HUDEP-2 (cell line): Measurements from ENCODE around the gene SLA2.
"Not testable (repeated sequence)": the region's sequence is repeated elsewhere in the genome, so short reads cannot be mapped to it uniquely, and the experiment has no call there.

Source experiments
- DNase-seq, 76 experiments: peaks; one replicate each; lab custom pipeline; 2025; ENCODE audit not compliant: unreplicated experiment in 76 of 76; lab: John Stamatoyannopoulos, UW

Gene SLA2, protein sequence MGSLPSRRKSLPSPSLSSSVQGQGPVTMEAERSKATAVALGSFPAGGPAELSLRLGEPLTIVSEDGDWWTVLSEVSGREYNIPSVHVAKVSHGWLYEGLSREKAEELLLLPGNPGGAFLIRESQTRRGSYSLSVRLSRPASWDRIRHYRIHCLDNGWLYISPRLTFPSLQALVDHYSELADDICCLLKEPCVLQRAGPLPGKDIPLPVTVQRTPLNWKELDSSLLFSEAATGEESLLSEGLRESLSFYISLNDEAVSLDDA

DNA sequence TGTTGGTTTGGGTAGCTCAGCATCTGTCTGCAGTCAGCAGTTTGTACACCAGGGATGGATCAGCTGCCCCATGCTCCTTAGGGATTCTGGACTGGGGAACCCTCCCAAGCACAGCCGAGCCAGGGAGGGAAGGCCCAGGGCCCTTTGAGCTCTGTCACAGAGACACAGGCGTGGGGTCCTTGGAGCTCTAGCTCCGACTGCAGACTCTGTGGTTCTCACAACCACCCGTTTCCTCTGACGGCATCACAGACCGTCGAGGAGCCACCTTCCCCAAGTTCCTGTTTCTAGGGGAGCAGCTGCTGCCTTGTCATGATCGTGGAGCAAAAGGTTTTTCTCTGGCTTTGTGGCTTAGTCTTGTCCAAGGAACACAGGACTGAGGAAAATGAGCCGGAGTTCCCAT, at the start of gene SLA2:
TSS of gene SLA2 (minus strand) at position 199 of the 400 bp plus-strand sequence. CDS start 4,861 bp downstream, outside the sequence.
- no peak for DNase-seq

DNA sequence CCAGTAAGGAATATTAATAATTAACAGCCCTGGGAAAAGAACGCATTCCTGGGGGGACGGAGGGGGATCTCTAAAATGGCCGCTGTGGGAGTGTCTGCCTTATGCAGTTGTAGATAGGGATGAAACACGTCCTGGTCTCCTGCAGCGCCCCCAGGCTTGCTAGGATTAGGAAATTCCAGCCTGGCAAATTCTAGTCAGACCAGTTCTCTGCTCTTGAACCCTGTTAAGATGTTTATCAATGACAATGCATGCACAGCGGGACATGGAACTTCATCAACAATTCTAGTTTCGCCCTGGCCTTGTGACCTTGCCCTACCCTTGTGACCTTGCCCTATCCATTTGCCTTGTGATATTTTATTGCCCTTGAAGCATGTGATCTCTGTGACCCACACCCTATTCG, 49.5 kb upstream of the SLA2 start:
- DNase-seq, result not testable (repeated sequence)

DNA sequence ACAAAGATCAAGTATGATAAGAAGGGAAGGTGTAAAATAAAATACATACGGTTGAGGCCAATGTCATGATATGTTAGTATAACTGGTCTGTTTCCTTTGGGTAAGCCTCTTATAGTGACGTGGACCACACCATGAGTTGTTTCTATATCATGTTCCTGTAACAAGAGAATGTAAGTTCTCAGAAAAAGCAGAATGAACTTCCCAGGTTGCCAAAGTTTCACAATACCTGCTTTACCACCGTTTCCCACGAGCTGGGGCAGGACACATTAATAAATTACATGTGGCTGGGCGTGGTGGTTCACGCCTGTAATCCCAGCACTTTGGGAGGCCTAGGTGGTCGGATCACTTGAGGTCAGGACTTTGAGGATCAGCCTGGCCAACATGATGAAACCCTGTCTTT, 42.6 kb upstream of the SLA2 start:
- no peak for DNase-seq

DNA sequence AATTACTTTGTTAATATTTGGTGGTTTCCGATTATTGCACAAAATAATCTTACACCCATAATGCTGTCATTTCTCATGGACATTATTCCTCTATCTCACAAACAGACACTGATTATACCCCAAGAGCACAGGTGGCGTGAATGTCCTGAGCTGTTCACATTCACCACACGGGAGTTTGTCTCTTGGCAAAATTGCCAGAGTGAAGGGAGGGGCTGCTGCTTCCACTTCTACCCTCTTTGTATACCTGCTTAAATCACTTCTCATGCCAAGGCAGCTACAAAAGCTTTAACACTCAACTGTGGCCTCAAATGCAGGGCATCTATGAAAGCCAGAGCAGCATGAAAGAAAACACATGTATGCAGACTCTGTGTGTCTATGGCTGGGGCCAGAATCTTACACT, 41.9 kb upstream of the SLA2 start:
- DNase-seq, result no peak

DNA sequence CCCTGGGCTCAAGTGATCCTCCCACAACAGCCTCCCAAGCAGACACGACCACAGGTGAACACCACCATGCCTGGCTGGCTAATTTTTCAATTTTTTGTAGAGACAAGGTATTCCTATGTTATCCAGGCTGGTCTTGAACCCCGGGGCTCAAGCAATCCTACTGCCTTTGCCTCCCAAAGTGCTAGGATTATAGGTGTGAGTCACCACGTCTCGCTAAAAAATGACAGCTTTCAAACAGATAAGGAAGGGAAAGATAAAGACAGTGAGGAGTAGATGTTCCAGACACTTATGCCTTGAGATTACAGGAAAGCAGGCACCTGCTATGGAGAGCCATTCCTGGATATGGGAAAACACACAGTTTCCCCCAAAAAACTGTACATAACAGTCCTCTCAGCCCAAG, 40.9 kb upstream of the SLA2 start:
- no peak for DNase-seq

DNA sequence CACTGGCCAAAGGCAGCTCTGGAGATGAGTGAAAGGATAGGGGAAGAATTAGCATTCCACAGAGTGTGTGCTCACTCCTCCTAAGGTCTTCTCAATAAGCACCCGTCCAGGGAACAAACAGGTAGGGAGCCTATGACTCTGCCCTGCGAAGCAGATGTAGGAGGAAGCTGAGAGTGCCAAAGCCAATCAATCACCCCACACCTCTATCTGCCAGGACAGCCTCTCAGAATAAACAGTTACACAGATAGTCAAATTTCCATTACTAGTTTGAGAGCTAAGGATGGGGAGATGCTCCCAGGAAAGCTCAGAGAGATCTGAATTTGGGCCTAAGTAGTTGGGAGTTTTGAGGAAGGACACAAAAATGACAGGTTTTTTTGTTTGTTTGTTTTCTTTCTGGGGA, 40.5 kb upstream of the SLA2 start:
- no peak for DNase-seq

DNA sequence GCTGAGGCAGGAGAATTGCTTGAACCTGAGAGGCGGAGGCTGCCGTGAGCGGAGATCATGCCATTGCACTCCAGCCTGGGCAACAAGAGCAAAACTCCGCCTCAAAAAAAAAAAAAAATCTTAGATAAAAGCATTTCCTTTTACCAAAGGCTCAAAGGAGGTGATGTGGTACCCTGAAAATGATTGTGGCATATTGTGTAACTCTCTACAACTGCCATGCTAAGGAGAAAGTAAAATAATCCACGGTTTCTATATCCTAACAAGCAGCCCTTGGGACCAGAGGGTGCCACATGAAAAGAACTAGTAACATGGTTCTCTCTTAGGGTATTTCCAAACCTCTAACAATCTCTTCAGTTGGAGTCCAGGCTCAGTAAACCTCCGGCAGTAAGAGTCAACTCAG, 38.8 kb upstream of the SLA2 start:
- DNase-seq, result no peak

DNA sequence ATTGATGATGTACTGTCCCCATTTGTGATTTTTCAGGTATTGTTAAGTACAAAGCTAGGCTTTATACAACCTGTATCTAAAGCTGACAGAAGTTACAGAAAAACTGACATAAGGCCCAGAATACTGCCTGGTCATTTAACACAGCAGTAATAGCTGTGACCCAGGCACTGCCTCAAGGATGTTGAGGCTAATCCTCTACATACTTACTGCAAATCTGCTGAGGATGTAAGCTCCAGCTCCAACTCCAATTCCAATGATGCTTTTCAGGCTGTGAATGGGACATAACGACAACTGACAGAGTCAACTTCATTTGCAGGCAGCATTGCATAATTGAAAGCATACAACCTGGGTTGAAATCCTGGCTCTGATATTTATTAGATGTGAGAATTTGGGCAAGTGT, 36.3 kb upstream of the SLA2 start:
- no peak for DNase-seq

DNA sequence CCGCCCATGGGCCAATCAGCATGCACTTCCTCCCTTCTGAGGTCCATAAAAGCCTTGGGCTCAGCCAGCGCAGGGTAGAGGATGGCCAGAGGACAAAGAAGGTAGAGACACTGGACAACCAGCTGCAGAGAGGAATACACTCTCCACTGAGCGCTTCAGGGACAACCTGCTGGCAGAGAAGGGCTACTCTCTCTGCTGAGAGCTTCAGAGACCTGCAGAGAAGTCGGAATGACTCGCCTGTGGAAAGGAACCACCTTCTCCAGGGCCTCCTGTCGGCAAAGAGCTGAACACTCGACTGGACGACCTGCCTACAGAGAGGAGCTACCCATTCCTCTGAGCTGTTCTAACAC, 31.4 kb upstream of the SLA2 start:
- no peak for DNase-seq

DNA sequence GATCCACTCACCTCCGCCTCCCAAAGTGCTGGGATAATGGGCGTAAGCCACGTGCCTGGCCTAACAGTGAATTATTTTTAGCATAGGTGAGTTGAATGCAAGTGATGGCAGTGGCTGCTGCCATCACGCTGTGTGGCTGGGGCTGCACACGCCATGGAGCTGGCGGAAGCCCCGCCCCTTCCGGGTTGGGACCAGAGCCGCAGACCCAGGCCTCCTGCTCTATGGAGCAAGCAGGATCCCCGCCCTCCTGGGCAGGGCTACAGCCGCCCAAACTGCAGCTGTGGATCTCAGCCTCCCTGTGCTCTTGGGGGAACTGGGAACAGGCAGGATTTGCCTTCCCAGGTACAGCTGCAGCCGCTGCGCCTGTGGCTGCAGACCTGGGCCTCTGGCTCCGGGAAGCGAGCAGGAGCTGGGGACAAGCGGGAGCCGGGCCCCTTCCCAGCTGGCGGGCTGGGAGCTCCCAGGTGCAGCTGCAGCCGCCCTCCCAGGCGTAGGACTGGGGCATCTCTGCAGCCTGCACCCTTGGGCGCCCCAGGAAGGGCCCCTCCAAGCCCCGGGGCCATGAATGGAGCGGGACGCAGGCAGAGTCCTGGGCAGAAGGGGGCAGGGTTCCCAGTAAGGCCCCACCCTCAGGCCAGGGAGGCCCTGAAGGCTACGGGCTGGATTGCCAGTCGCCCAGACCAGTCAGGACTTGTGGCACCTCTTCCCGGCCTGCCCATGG, 30.9 kb upstream of the SLA2 start:
- peak in 3 of 76 experiments; percentile 2 to 5 (median 3) for DNase-seq

DNA sequence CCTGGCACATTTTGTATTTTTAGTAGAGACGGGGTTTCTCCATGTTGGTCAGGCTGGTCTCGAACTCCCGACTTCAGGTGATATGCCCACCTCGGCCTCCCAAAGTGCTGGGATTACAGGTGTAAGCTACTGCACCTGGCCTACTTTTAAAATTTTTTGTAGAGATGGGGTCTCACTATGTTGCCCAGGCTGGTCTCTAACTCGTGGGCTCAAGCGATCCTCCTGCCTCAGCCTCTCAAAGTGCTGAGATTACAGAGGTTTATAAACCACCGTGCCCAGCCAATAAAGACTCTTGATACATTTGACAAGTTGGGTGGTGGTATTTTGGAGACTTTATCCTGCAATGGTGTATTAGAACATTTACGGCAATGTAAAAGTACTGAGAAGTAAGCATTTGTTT, 29.5 kb upstream of the SLA2 start:
- DNase-seq, result not testable (repeated sequence)

DNA sequence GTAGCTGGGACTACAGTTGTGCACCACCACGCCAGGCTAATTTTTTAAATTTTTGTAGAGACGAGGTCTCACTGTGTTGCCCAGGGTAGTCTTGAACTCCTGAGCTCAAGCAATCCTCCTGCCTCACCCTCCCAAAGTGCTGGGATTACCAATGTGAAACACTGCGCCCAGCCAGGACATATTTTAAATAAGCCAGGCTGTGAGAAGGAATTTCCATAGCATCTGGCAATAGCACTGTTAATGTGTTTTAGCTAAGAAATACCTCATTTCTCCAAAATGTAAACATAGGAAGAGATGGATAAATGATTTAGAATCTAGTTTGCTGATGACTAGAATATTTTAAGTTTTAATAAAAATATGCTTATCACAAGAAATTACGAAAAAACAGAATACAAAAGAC, 27.0 kb upstream of the SLA2 start:
- no peak for DNase-seq

DNA sequence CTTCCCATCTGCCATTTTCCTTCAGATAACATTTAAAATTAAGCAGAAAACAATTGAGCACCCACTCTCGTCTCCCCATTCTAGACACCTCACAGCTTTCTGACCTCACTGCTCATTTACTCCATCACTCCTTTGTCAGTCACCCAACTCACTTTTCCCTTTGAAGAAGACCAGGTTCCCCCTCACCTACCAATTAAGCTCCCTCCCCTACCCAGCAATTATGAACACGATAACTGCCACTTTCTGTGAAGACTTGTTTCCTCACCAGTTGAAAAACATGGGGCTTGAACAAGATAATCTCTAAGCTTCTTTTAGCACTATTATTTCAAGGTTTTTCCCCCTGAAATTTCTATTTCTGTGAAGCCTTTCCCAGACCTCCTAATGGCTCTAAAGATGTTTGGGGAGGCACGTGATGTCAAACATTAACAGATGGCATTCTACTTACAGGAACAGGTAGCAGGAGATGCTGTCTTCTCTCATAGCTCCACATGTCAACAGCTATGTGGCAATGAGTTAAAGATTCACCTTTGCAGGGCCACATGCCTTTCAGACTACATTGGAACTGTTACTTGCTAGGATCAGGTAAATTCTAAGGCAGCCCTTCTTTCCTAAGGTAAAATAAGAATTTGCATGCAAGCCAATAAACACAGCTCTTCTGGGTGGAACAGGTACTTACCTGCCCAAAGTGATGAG, 24.8 kb upstream of the SLA2 start:
- DNase-seq, result no peak

DNA sequence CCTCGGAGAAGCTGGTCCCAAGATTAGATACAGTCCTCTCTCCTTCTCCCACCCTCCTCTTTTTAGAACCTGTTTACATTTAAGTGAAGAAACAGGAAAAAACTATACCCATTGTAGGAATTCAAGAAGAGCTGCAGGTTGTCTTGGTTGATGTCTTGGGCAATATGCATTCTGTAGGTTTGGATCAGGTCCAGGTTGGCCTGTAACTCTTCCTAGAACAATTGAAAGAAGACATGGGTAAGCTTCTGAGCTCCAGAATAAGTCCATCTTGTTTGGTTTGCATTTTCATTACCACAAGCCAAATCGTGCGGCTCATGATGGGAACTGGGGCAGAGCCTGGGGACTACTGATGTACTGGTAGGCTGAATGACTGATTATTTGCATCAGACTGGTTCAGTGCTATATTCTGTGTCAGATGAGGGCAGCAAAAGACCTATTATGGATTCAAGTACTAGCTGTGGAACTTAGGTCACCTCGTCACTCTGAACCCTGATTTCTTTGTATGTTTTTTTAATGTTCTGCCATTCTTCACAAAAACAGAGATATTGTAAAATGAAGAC, 20.3 kb upstream of the SLA2 start:
- peak in 8 of 76 experiments; percentile 1 to 10 (median 4) for DNase-seq

DNA sequence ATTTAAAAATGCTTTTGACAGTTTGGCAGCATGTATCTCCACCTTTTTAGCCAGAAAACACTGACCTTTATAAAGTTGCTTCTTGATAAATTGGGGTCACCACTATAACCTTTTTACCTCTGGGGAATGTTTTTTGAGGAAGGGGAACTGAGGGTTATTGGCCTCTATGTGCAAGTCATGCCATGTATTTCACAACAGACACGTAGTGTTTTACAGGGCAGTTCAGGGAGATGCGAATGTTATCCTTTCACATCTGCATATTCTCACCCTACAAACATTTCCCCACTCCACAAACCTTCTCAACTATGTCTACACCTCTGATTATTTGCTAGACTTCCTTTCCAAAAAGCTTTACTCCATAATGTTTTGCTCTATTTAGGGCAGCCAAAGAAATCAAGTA, 17.0 kb upstream of the SLA2 start:
- no peak for DNase-seq

DNA sequence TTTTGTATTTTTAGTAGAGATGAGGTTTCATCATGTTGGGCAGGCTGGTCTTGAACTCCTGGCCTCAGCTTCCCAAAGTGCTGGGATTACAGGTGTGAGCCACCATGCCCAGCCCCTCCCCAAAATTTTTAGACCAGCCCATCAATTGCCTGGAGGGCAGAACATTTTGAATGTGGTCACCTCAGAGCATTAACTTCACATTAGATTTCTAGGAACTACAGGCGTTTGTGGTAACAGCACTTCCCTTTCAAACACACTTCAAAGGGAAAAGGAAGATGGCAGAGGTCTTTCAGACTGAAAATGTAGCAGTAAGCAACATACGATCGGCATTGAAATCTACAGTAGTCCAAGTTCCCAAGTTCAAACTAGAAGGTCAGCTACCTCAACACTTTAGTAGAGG, 12.3 kb upstream of the SLA2 start:
- no peak for DNase-seq

DNA sequence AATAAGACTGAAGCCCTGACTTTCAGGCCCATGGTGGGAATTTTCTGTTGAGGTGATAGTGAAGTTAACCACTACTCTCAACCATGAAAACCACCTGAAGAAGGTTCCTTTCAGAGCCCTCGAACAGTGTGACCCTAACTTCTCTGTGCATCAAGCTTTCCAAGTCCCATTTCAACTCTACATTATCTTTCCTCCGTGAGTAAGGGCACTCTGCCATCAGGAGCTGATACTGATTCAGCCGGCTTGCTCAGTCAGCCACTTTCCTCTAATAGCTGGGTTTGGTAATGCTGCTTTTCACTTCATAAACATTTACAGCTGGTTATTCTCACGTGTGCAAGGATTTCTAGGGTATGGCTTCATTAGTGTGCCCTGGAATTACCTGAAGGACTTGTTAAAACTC, 10.7 kb upstream of the SLA2 start:
- DNase-seq, result no peak

DNA sequence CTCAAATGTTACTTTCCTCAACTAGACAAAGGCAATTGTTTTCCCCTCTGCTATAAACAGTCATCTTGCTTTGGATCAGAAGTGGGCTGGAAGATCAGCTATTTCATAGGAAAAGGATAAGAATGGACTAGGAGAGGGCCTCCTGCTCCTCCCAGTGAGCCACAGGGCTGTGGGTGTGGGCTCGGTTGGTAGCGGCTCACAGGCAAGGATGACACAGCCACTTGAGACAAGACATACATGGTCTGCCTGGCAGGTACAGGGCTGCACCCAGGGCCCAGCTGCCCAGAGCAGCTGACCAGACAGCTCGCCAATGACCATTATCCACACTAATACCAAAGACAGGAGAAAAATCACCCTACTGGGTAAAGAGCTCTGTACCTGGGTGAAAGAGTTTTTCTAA, 9.0 kb upstream of the SLA2 start:
- DNase-seq, result no peak

DNA sequence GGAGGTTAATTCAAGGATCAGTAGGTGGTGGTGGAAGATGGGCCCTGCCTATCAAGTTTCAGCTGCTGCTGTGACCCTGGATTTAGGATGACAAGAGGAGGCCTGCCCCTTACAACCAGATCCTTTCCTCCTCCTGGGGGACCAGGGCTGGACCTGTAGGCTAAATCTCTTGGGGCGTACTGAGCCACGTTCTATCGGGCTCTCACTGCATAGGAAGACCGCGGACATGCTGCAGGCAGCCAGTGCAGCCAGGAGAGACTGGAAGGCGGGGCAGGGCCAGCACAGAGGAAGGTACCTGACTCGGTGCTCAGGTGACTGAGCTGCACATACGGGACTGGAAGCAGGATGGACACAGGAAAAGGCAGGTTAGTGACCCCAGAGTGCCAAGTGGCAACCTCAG, 8.5 kb upstream of the SLA2 start:
- DNase-seq, result no peak

DNA sequence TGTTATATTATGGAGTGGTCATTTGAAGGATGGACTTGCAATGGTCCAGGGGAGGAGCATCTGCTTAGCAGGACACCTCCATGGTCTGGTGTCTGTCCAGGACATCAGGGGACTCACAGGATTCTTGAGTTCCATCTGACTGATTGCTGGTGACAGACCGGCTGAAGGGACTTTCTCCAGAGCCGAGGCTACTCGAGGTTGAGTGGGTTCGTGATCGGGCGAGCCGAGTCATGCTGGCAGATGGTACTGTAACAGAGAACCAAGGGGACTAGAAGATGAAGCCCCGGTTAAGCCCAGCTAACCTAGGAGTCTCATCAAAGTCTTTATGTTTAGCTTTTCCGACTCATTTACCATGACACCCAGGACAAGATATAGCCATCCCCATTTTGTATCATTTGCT, 7.5 kb upstream of the SLA2 start:
- no peak for DNase-seq

DNA sequence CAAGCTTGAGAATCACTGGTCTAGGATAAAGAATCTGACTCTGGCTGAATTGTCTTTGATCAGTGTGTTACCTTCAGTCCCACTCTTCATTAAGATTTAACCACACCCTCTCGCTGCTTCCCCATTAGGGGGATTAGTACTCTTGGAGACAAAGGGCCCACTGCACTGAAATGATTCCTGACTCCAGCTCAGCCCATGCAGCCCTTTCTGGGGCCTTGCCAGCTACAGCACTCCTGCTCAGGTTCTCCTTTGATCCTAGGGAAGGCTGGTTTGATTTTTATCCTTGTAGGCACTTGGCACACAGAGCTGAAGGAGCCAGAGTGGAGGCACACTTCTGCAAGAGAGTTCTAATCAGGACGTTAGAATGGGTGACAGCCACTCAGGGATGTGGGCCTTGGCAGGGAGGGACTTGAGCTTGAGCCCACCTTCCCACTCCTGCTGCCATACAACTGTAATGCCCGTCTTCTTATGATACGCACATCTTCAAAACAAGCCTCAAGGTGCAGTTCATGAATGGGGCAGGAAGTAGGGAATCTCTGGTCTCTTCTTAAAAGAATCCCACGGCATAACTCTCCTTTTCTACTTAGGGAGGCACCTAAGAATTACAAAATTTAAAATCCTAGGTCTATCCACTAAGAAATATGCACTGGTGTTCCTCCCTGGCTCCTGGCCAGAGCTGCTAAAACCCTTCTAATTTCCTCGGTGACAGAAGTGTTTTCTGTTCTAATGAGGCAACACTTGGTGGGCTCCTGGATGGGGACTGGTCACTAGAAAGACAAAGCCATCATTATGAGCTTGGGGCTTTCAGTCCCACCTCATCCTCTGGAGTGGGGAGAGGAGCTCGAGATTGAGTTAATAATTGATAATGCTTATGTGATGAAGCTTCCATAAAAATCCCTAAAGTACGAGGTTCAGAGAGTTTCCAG, 1.5 kb upstream of the SLA2 start:
- no peak for DNase-seq
